GM23248 (cell line): ENCODE results near the gene NUP93. TPM values are rescaled to one million over a fixed set of nuclear protein-coding genes. Genes with fewer than 3 reads are reported as not detected.

Experiments used
- DNase-seq: peaks from one replicate; pipeline ENCODE4 v3.0.0-alpha.2; 2015
- H2AFZ ChIP-seq: fragments of 200-600 bp; sonication (generic); 2 replicates; pipeline ENCODE4 v1.6.1; 2016; ENCODE audit warnings: antibody characterized with exemption
- H3F3A ChIP-seq: fragments of 200-600 bp; sonication (generic); 2 replicates; pipeline ENCODE4 v1.6.1; 2016; ENCODE audit warnings: mild to moderate bottlenecking, antibody characterized with exemption, mixed run types; ENCODE audit not compliant: insufficient read depth
- H3K27ac ChIP-seq: fragments of 200-600 bp; sonication (generic); 2 replicates; pipeline ENCODE4 v1.5.1; 2016; ENCODE audit warnings: mild to moderate bottlenecking
- H3K27me3 ChIP-seq: fragments of 200-600 bp; sonication (generic); replicated peaks from 2 replicates; pipeline ENCODE4 v1.6.1; 2016; ENCODE audit warnings: mild to moderate bottlenecking; ENCODE audit not compliant: insufficient read depth
- H3K36me3 ChIP-seq: fragments of 200-600 bp; sonication (generic); 2 replicates; pipeline ENCODE4 v1.6.1; 2016; ENCODE audit warnings: low read depth, mild to moderate bottlenecking
- H3K4me1 ChIP-seq: fragments of 200-600 bp; sonication (generic); 2 replicates; pipeline ENCODE4 v1.6.1; 2016; ENCODE audit warnings: mild to moderate bottlenecking; ENCODE audit not compliant: insufficient read depth
- H3K4me2 ChIP-seq: fragments of 200-600 bp; sonication (generic); one replicate; pipeline ENCODE4 v1.6.1; 2016; ENCODE audit warnings: mild to moderate bottlenecking; ENCODE audit not compliant: unreplicated experiment
- H3K4me3 ChIP-seq: fragments of 200-600 bp; sonication (generic); 2 replicates; pipeline ENCODE4 v1.5.1; 2016; ENCODE audit warnings: mild to moderate bottlenecking
- H3K79me2 ChIP-seq: fragments of 200-600 bp; sonication (generic); 2 replicates; pipeline ENCODE4 v1.6.1; 2016; ENCODE audit warnings: mild to moderate bottlenecking; ENCODE audit not compliant: insufficient read depth
- H3K9ac ChIP-seq: fragments of 200-600 bp; sonication (generic); 2 replicates; pipeline ENCODE4 v1.6.1; 2016; ENCODE audit warnings: mild to moderate bottlenecking
- H3K9me2 ChIP-seq: fragments of 200-600 bp; sonication (generic); 2 replicates; pipeline ENCODE4 v1.6.1; 2016; ENCODE audit warnings: mixed run types, mild to moderate bottlenecking, moderate library complexity; ENCODE audit not compliant: insufficient read depth
- H3K9me3 ChIP-seq: fragments of 200-600 bp; sonication (generic); one replicate; pipeline ENCODE4 v1.6.1; 2017; ENCODE audit warnings: low read depth
- H4K20me1 ChIP-seq: fragments of 200-600 bp; sonication (generic); 2 replicates; pipeline ENCODE4 v1.6.0; 2016; ENCODE audit not compliant: insufficient read depth
- EZH2 ChIP-seq: fragments of 200-600 bp; sonication (generic); IDR thresholded peaks from 2 replicates; pipeline ENCODE4 v1.6.1; 2018; ENCODE audit warnings: antibody characterized with exemption, mild to moderate bottlenecking; ENCODE audit not compliant: insufficient read depth, poor library complexity, severe bottlenecking
- EZH2phosphoT487 ChIP-seq: fragments of 200-600 bp; sonication (generic); IDR thresholded peaks from 2 replicates; pipeline ENCODE4 v1.6.1; 2018; ENCODE audit warnings: antibody characterized with exemption, moderate library complexity, mild to moderate bottlenecking, low read depth; ENCODE audit not compliant: insufficient read depth
- WGBS, 2 experiments: methylation state at CpG; one replicate each; pipeline ENCODE4 v1.1.6; 2015 to 2017; ENCODE audit warnings: low lambda C conversion rate in 2 of 2, low coverage in 1 of 2; ENCODE audit errors: missing lambda C conversion rate in 2 of 2; 5-methylcytosine and 5-hydroxymethylcytosine counted together
- in situ Hi-C: fragments of 300-500 bp; cut with MboI; formaldehyde crosslinking; loops from 2 replicates; pipeline ENCODE4 v1.15.0; 2020
- polyA plus RNA-seq: library from polyadenylated mRNA; unstranded; fragments of >200 nt; fragmentation: Nextera tagmentation; extraction: Ambion mirVana; gene quantifications from 2 replicates; pipeline ENCODE4 v1.2.1, GENCODE V29; 2016
- total RNA-seq: library from RNA; depleted of rRNA; stranded (reverse); fragments of >200 nt; shearing (Covaris generic); gene quantifications from 2 replicates; pipeline ENCODE4 v1.2.3, GENCODE V29; 2014

NUP93 gene
- total and polyA plus RNA-seq, 2 experiments from 2014 or later: 47.1 to 51.2 TPM

DNA sequence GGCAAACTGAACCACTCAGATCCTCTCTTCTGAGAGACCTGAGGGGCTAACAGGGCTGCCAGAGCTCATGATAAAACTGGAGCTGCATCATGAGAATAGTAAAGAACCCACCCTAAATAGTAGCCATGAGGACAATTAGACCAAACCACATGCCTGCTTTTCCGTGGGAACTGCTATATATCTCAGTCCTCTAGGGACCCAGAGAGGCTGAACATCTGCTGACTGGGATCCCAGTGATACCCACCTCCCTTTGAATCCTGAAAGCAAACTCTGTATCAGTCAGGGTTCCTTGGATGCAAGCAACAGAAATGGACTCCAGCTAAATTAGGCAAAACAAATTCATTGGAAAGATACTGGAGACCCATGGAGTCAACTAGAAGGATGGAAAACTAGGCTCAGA is 41.2 kb upstream of the NUP93 start:
- no peak overlapping the region for H2AFZ ChIP-seq
- no peaks in the 10 kb centered on the region for H3K36me3 ChIP-seq
- H3K27ac ChIP-seq: no peak overlapping the region
- no peaks in the 10 kb centered on the region for H3K9me2 ChIP-seq
- H3K9ac ChIP-seq: no peak overlapping the region
- H3K79me2 ChIP-seq: no peaks in the 10 kb centered on the region
- H3K4me3 ChIP-seq: no peak overlapping the region
- no peaks in the 10 kb centered on the region for H3F3A ChIP-seq
- TF ChIP-seq EZH2phosphoT487: no peak
- no peak for TF ChIP-seq EZH2
- no peaks in the 10 kb centered on the region for H3K9me3 ChIP-seq
- 50 to 69% methylated on average over 1 of the region's 1 CpG for whole genome bisulfite sequencing, 2 experiments
- peaks cover 9% of the 10 kb centered on the region for H3K4me1 ChIP-seq
- H4K20me1 ChIP-seq: no peaks in the 10 kb centered on the region
- no peaks in the 10 kb centered on the region for H3K27me3 ChIP-seq
- peak; percentile 10 for DNase-seq
- in situ Hi-C loops: no loop called here
- H3K4me2 ChIP-seq: no peak overlapping the region

DNA sequence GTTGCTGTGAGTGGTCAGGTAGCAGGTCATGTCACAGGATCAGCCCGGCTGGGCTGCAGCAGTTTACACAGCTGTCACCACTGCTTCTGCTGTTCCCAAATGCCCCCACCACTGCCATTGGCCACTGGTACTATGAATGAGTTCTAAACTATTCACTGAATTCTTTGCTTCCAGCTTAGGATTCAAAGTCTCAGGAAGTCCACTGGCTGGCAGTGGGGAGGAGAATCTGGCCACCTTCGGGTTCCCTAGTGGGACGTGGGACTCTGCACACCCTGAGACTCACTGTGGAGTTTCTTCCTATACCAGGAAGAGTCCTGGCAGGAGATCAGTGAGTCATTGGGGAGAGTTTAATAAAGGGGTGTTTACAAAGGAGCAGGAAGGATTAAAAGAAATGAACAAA is 40.8 kb upstream of the NUP93 start:
- Histone ChIP-seq H3K27ac (no peak overlapping the region), H3K27me3 (no peaks in the 10 kb centered on the region), H3K79me2 (no peaks in the 10 kb centered on the region), H3K9me3 (no peaks in the 10 kb centered on the region), H2AFZ (no peak overlapping the region), H3K4me1 (peaks cover 9% of the 10 kb centered on the region), H3K9me2 (no peaks in the 10 kb centered on the region), H3F3A (no peaks in the 10 kb centered on the region), H3K9ac (no peak overlapping the region), H3K4me2 (no peak overlapping the region), H3K4me3 (no peak overlapping the region), H4K20me1 (no peaks in the 10 kb centered on the region), H3K36me3 (no peaks in the 10 kb centered on the region)
- TF ChIP-seq EZH2: no peak
- TF ChIP-seq EZH2phosphoT487: no peak
- peak; percentile 19 for DNase-seq
- in situ Hi-C loops: no loop called here
- 87 to 91% methylated on average over 3 of the region's 3 CpGs for WGBS, 2 experiments

DNA sequence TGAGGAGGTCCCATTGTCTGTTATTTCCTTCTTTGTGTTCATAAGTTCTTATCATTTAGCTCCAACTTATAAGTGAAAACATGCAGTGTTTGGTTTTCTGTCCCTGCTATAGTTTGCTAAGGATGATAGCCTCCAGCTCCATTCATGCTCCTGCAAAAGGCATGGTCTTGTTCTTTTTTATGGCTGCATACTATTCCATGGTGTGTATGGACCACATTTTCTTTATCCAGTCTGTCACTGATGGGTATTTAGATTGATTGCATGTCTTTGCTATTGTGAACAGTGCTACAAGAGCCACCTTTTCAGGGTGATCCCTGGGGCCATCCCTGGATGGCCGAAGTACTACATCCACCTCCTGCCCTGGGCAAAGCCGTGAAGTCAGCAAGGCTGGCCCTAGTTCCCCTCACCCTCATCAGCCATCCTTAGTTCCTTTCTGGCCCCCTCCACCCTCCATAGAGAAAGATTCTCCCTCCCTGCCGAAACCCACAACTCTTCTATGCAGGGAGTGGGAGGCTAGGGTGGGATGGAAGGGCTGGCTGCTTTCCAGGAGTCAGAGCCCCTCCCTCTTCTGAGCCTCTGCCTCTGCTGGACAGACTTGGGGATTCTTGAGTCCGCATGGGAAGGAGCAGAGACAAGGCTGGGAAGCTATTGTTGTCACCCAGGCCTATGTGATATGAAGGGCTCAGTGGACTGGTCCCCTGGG is 39.4 kb upstream of the NUP93 start:
- Histone ChIP-seq H3F3A (no peaks in the 10 kb centered on the region), H3K27me3 (no peaks in the 10 kb centered on the region), H3K4me3 (no peak overlapping the region), H3K79me2 (no peaks in the 10 kb centered on the region), H3K4me2 (no peak overlapping the region), H3K36me3 (no peaks in the 10 kb centered on the region), H3K27ac (no peak overlapping the region), H3K9me3 (no peaks in the 10 kb centered on the region), H3K9me2 (no peaks in the 10 kb centered on the region), H4K20me1 (no peaks in the 10 kb centered on the region), H3K9ac (no peak overlapping the region), H3K4me1 (peaks cover 9% of the 10 kb centered on the region; the same call in 1 of the 2 replicates), H2AFZ (no peak overlapping the region)
- TF ChIP-seq EZH2phosphoT487 (no peak), EZH2 (no peak)
- in situ Hi-C loops: loop anchor here (10.0 kb wide), 1 partner anchor 116 kb away; no protein-coding TSS in a partner anchor
- 86 to 87% methylated on average over 4 of the region's 4 CpGs for WGBS, 2 experiments
- DNase-seq: no peak

DNA sequence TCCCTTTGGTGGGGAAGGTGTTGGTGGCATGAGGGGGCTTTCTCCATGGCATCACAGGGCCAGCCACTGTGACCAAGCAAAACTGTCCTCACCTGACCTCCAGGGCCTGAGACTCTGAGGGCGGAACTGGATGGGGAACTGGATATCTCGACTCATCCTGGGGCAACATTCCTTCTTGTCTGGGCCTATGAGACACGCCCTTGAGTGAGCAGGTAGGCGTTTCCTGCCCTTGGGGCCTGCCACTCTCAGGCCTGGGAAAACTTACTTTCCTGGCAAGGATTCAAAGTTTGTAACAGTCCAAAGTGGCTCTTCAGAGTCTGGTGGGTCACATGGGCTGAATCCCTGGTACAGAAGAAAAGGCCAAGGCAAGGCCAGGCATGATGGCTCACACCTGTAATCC is 38.0 kb upstream of the NUP93 start:
- Histone ChIP-seq H2AFZ (no peak overlapping the region), H3K36me3 (no peaks in the 10 kb centered on the region), H4K20me1 (no peaks in the 10 kb centered on the region), H3K4me1 (peaks cover 9% of the 10 kb centered on the region; the same call in 1 of the 2 replicates), H3F3A (no peaks in the 10 kb centered on the region), H3K9me3 (no peaks in the 10 kb centered on the region), H3K27ac (no peak overlapping the region), H3K79me2 (no peaks in the 10 kb centered on the region), H3K9me2 (no peaks in the 10 kb centered on the region), H3K27me3 (no peaks in the 10 kb centered on the region), H3K4me2 (no peak overlapping the region), H3K9ac (no peak overlapping the region), H3K4me3 (no peak overlapping the region)
- peak; percentile 49 for DNase-seq
- in situ Hi-C loops: loop anchor here (10.0 kb wide), 1 partner anchor 117 kb away; no protein-coding TSS in a partner anchor
- TF ChIP-seq EZH2 (no peak), EZH2phosphoT487 (no peak)
- WGBS, 2 experiments: 70 to 74% methylated on average over 4 of the region's 4 CpGs
